ENCODE measurements around the gene ADGRG3. TPM values are rescaled to one million over a fixed set of nuclear protein-coding genes. Genes with fewer than 3 reads are reported as not detected.
"Not testable (repeated sequence)": the region's sequence is repeated elsewhere in the genome, so short reads cannot be mapped to it uniquely, and the experiment has no call there.

ADGRG3 gene
- polyA plus RNA-seq, 4 donors: 0.45 to 8.6 (median 1.1) TPM

DNA sequence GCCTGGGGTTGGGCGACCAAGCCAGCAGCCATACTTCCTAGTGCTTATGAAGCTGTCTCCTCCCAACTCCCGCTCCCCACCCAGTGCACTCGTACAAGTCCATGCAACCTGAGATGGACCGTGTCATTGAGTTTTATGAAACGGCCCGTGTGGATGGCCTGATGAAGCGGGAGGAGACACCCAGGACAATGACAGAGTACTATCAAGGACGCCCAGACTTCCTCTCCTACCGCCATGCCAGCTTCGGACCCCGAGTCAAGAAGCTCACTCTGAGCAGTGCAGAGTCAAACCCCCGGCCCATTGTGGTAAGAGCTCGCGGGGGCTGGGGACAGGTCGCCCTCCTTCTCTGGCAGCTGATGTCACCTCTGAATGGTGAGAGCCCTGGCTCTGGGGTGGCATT lies 56.4 kb downstream of the ADGRG3 start:
- 86 to 91% (median 87%) methylated on average over 15 of the region's 15 CpGs for WGBS, 3 donors

DNA sequence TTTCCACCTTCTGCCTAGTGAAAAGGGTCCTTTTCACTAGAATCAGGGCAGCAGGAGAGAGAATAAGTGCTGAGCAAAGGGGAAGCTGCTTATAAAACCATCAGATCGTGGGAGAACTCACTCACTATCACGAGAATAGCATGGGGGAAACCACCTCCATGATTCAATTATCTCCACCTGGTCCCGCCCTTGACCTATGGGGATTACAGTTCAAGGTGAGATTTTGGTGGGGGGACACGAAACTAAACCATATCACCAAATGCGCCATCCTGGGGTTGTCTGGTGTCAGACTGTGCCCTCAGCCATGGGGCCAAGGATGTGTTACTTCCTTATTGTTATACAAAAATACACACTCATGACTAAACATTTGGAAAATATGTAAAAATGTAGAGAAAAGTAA lies 57.0 kb downstream of the ADGRG3 start:
- DNase-seq: no peak
- no peaks in the 10 kb centered on the region for H3K36me3 ChIP-seq (ENCODE audit: control insufficient read depth in 3 of 3, insufficient read depth in 2 of 3, low read depth in 1 of 3, low read length in 3 of 3)
- 23 to 44% (median 32%) methylated on average over 5 of the region's 5 CpGs for WGBS, 3 donors
- no peak for FAIRE-seq
- H3K9me3 ChIP-seq (ENCODE audit: control insufficient read depth in 2 of 2, insufficient read depth in 1 of 2, low read depth in 1 of 2, low read length in 1 of 2): no peaks in the 10 kb centered on the region
- no peak overlapping the region for H3K27ac ChIP-seq (ENCODE audit: low read depth in 1 of 3, low read length in 2 of 3)
- no peak overlapping the region for H3K4me3 ChIP-seq (ENCODE audit: low read depth in 1 of 3, low read length in 3 of 3)
- no peaks in the 10 kb centered on the region for H3K4me1 ChIP-seq (ENCODE audit: control insufficient read depth in 3 of 3, insufficient read depth in 2 of 3, low read depth in 1 of 3, low read length in 2 of 3)
- H3K27me3 ChIP-seq (ENCODE audit: control insufficient read depth in 3 of 3, insufficient read depth in 3 of 3, low read length in 3 of 3): no peaks in the 10 kb centered on the region

More for the DNA sequence above, 56.4 kb downstream of the ADGRG3 start:
- no peak for FAIRE-seq
- Histone ChIP-seq H3K27me3 (ENCODE audit: control insufficient read depth in 3 of 3, insufficient read depth in 3 of 3, low read length in 3 of 3) (no peaks in the 10 kb centered on the region), H3K36me3 (ENCODE audit: control insufficient read depth in 3 of 3, insufficient read depth in 2 of 3, low read depth in 1 of 3, low read length in 3 of 3) (no peaks in the 10 kb centered on the region), H3K4me1 (ENCODE audit: control insufficient read depth in 3 of 3, insufficient read depth in 2 of 3, low read depth in 1 of 3, low read length in 2 of 3) (no peaks in the 10 kb centered on the region), H3K9me3 (ENCODE audit: control insufficient read depth in 2 of 2, insufficient read depth in 1 of 2, low read depth in 1 of 2, low read length in 1 of 2) (no peaks in the 10 kb centered on the region), H3K27ac (ENCODE audit: low read depth in 1 of 3, low read length in 2 of 3) (no peak overlapping the region), H3K4me3 (ENCODE audit: low read depth in 1 of 3, low read length in 3 of 3) (no peak overlapping the region)
- no peak for DNase-seq

DNA sequence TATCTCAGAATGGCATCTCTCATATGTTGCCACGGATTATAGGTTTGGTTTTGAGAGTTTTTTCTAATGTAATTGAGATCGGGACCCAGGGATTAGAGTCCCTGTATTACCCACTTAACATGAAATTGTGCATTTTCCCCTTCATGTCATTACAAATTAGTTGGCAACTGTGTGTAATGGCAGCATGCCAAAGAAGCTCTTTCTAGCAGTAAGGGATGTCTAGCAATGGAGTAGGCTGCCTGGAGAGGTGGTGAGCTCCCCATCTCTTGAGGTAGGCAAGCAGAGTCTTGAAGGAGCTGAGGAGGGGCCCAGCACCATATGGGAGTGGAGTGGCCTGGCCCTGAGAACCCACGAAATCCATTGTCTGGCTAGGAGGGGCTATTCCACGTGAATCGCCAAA lies 57.4 kb downstream of the ADGRG3 start:
- no peak for FAIRE-seq
- no peak overlapping the region for H3K4me3 ChIP-seq (ENCODE audit: low read depth in 1 of 3, low read length in 3 of 3)
- no peaks in the 10 kb centered on the region for H3K4me1 ChIP-seq (ENCODE audit: control insufficient read depth in 3 of 3, insufficient read depth in 2 of 3, low read depth in 1 of 3, low read length in 2 of 3)
- H3K9me3 ChIP-seq (ENCODE audit: control insufficient read depth in 2 of 2, insufficient read depth in 1 of 2, low read depth in 1 of 2, low read length in 1 of 2): no peaks in the 10 kb centered on the region
- no peaks in the 10 kb centered on the region for H3K36me3 ChIP-seq (ENCODE audit: control insufficient read depth in 3 of 3, insufficient read depth in 2 of 3, low read depth in 1 of 3, low read length in 3 of 3)
- no peak overlapping the region for H3K27ac ChIP-seq (ENCODE audit: low read depth in 1 of 3, low read length in 2 of 3)
- no peaks in the 10 kb centered on the region for H3K27me3 ChIP-seq (ENCODE audit: control insufficient read depth in 3 of 3, insufficient read depth in 3 of 3, low read length in 3 of 3)
- WGBS, 3 donors: 70 to 71% (median 71%) methylated on average over 5 of the region's 5 CpGs
- DNase-seq: no peak

DNA sequence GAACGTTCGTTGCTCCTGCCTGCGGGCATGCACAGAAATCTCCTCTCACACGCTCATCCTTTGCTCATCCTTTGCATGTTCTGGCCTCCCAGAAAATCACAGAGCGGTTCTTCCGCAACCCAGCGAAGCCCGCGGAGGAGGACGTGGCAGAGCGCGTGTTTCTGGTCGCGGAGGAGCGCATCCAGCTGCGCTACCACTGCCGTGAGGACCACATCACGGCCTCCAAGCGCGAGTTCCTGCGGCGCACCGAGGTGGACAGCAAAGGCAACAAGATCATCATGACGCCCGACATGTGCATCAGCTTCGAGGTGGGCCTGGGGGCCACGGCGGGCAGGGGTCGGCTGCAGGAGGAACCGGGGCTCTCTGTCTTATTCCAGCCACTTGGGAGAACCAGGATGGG lies 57.9 kb downstream of the ADGRG3 start:
- H3K4me1 ChIP-seq (ENCODE audit: control insufficient read depth in 3 of 3, insufficient read depth in 2 of 3, low read depth in 1 of 3, low read length in 2 of 3): no peaks in the 10 kb centered on the region
- H3K27me3 ChIP-seq (ENCODE audit: control insufficient read depth in 3 of 3, insufficient read depth in 3 of 3, low read length in 3 of 3): no peaks in the 10 kb centered on the region
- WGBS, 3 donors: 92 to 94% (median 93%) methylated on average over 28 to 30 of the region's 30 CpGs
- no peaks in the 10 kb centered on the region for H3K9me3 ChIP-seq (ENCODE audit: control insufficient read depth in 2 of 2, insufficient read depth in 1 of 2, low read depth in 1 of 2, low read length in 1 of 2)
- no peaks in the 10 kb centered on the region for H3K36me3 ChIP-seq (ENCODE audit: control insufficient read depth in 3 of 3, insufficient read depth in 2 of 3, low read depth in 1 of 3, low read length in 3 of 3)
- no peak for FAIRE-seq
- DNase-seq: no peak
- H3K27ac ChIP-seq (ENCODE audit: low read depth in 1 of 3, low read length in 2 of 3): no peak overlapping the region
- H3K4me3 ChIP-seq (ENCODE audit: low read depth in 1 of 3, low read length in 3 of 3): no peak overlapping the region

DNA sequence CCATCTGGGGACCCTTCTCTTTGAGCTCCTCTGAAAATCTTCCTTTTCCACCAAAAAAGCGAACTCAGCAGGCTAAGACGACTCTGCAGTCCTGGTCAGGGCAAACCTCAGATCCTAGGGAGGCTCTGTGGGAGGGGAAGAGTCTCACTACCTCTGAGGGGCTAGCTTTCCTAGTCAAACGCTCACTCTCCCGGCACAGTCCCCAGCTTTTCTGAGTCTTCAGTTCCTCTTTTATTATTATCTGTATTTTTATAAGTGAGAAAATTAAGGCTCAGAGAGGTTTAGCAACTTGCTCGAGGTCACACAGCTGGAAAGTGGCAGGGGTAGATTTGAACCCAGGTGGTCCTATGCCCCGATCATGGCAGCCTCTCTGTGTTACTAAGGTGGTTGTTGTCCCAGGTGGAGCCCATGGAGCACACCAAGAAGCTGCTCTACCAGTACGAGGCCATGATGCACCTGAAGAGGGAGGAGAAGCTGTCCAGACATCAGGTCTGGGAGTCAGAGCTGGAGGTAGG lies 58.4 kb downstream of the ADGRG3 start:
- no peak for FAIRE-seq
- no peak overlapping the region for H3K27ac ChIP-seq (ENCODE audit: low read depth in 1 of 3, low read length in 2 of 3)
- no peaks in the 10 kb centered on the region for H3K4me1 ChIP-seq (ENCODE audit: control insufficient read depth in 3 of 3, insufficient read depth in 2 of 3, low read depth in 1 of 3, low read length in 2 of 3)

DNA sequence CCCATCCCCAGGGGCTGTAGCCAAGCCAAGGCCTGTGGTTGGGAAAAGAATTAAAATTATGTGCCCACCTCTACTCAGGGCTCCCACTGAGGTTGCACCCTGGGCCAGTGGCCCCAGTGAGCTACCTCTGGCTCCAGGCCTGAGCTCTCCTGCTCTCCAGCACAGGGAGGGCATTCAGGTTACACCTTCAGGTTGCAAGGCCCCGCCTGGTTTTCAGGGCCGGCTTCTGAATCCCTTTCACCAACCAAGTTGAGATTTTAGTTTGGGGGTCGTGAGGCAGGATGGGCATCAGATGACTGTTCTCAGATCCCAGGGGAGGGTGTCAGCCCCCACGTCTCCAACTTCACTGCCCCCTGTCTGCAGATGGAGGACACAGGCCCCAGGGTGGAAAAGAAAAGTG lies 59.5 kb downstream of the ADGRG3 start:
- no peaks in the 10 kb centered on the region for H3K4me1 ChIP-seq (ENCODE audit: control insufficient read depth in 3 of 3, insufficient read depth in 2 of 3, low read depth in 1 of 3, low read length in 2 of 3)
- no peaks in the 10 kb centered on the region for H3K36me3 ChIP-seq (ENCODE audit: control insufficient read depth in 3 of 3, insufficient read depth in 2 of 3, low read depth in 1 of 3, low read length in 3 of 3)
- no peak for DNase-seq
- 63 to 71% (median 69%) methylated on average over 4 of the region's 4 CpGs for WGBS, 3 donors
- no peaks in the 10 kb centered on the region for H3K9me3 ChIP-seq (ENCODE audit: control insufficient read depth in 2 of 2, insufficient read depth in 1 of 2, low read depth in 1 of 2, low read length in 1 of 2)
- no peak overlapping the region for H3K27ac ChIP-seq (ENCODE audit: low read depth in 1 of 3, low read length in 2 of 3)
- no peak overlapping the region for H3K4me3 ChIP-seq (ENCODE audit: low read depth in 1 of 3, low read length in 3 of 3)
- H3K27me3 ChIP-seq (ENCODE audit: control insufficient read depth in 3 of 3, insufficient read depth in 3 of 3, low read length in 3 of 3): no peaks in the 10 kb centered on the region
- no peak for FAIRE-seq

More for the DNA sequence above, 58.4 kb downstream of the ADGRG3 start:
- 76 to 84% (median 80%) methylated on average over 7 of the region's 7 CpGs for WGBS, 3 donors
- H3K36me3 ChIP-seq (ENCODE audit: control insufficient read depth in 3 of 3, insufficient read depth in 2 of 3, low read depth in 1 of 3, low read length in 3 of 3): no peaks in the 10 kb centered on the region
- no peaks in the 10 kb centered on the region for H3K27me3 ChIP-seq (ENCODE audit: control insufficient read depth in 3 of 3, insufficient read depth in 3 of 3, low read length in 3 of 3)
- H3K9me3 ChIP-seq (ENCODE audit: control insufficient read depth in 2 of 2, insufficient read depth in 1 of 2, low read depth in 1 of 2, low read length in 1 of 2): no peaks in the 10 kb centered on the region
- DNase-seq: no peak
- H3K4me3 ChIP-seq (ENCODE audit: low read depth in 1 of 3, low read length in 3 of 3): no peak overlapping the region

DNA sequence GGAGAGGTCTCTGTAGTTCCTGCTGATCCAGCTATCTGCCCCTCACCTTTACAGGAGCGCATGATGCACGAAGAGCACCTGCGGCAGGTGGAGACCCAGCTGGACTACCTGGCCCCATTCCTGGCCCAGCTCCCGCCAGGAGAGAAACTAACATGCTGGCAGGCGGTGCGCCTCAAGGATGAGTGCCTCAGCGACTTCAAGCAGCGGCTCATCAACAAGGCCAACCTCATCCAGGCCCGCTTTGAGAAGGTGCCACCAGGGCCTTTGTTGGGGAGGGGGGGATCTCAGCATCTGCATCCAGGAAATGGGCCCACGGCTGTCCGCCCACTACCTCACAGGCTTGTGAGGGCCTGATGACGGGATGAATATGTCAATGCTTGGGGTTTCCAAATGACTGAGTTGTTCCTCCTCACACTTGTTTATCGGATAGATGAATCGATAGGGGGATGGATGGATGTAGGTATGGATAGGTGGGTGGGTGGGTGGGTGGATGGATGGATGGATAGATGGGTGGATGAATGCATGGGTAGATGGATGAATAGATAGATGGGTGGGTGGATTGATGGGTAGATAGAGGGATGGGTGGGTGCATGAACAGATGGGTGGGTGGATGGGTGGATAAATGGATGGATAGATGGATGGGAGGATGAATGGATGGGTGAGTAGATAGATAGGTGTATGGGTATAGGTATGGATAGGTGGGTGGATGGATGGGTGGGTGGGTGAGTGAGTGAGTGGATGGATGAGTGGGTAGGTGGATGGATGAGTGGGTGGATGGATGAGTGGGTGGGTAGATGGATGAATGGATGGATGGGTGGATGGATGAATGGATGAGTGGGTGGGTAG lies 60.5 kb downstream of the ADGRG3 start:
- no peaks in the 10 kb centered on the region for H3K9me3 ChIP-seq (ENCODE audit: control insufficient read depth in 2 of 2, insufficient read depth in 1 of 2, low read depth in 1 of 2, low read length in 1 of 2)

DNA sequence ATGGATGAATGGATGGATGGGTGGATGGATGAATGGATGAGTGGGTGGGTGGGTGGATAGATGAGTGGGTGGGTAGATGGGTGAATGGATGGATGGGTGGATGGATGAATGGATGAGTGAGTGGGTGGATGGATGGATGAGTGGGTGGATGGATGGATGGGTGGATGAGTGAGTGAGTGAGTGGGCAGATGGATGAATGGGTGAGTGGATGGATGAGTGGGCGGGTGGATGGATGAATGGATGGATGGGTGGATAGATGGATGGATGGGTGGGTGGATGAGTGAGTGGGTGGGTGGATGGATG lies 61.0 kb downstream of the ADGRG3 start:
- H3K27ac ChIP-seq (ENCODE audit: low read depth in 1 of 3, low read length in 2 of 3): no peak overlapping the region
- H3K9me3 ChIP-seq (ENCODE audit: control insufficient read depth in 2 of 2, insufficient read depth in 1 of 2, low read depth in 1 of 2, low read length in 1 of 2): no peaks in the 10 kb centered on the region
- H3K4me3 ChIP-seq (ENCODE audit: low read depth in 1 of 3, low read length in 3 of 3): no peak overlapping the region
- H3K27me3 ChIP-seq (ENCODE audit: control insufficient read depth in 3 of 3, insufficient read depth in 3 of 3, low read length in 3 of 3): no peaks in the 10 kb centered on the region
- no peaks in the 10 kb centered on the region for H3K36me3 ChIP-seq (ENCODE audit: control insufficient read depth in 3 of 3, insufficient read depth in 2 of 3, low read depth in 1 of 3, low read length in 3 of 3)
- DNase-seq (no peak), FAIRE-seq (no peak)
- no peaks in the 10 kb centered on the region for H3K4me1 ChIP-seq (ENCODE audit: control insufficient read depth in 3 of 3, insufficient read depth in 2 of 3, low read depth in 1 of 3, low read length in 2 of 3)
- whole genome bisulfite sequencing, 3 donors: 86 to 95% (median 92%) methylated on average over 1 of the region's 1 CpG

More for the DNA sequence above, 60.5 kb downstream of the ADGRG3 start:
- no peak overlapping the region for H3K27ac ChIP-seq (ENCODE audit: low read depth in 1 of 3, low read length in 2 of 3)
- no peaks in the 10 kb centered on the region for H3K36me3 ChIP-seq (ENCODE audit: control insufficient read depth in 3 of 3, insufficient read depth in 2 of 3, low read depth in 1 of 3, low read length in 3 of 3)
- H3K27me3 ChIP-seq (ENCODE audit: control insufficient read depth in 3 of 3, insufficient read depth in 3 of 3, low read length in 3 of 3): no peaks in the 10 kb centered on the region
- 92 to 95% (median 94%) methylated on average over 14 of the region's 14 CpGs for WGBS, 3 donors
- FAIRE-seq (no peak), DNase-seq (no peak)
- H3K4me3 ChIP-seq (ENCODE audit: low read depth in 1 of 3, low read length in 3 of 3): no peak overlapping the region
- H3K4me1 ChIP-seq (ENCODE audit: control insufficient read depth in 3 of 3, insufficient read depth in 2 of 3, low read depth in 1 of 3, low read length in 2 of 3): no peaks in the 10 kb centered on the region

DNA sequence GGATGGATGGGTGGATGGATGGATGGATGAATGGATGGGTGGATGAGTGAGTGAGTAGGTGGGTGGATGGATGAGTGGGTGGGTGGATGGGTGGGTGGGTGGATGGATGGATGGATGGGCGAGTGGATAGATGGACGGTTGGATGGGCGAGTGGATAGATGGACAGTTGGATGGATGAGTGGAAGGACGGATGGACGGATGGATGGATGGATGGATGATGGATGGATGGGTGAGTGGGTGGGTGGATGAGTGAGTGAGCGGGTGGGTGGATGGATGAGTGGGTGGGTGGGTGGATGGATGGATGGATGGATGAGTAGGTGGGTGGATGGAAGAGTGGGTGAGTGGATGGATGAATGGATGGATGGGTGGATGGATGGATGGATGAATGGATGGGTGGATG lies 61.7 kb downstream of the ADGRG3 start:
- H3K4me3 ChIP-seq (ENCODE audit: low read depth in 1 of 3, low read length in 3 of 3); H3K27me3 ChIP-seq (ENCODE audit: control insufficient read depth in 3 of 3, insufficient read depth in 3 of 3, low read length in 3 of 3); FAIRE-seq; H3K9me3 ChIP-seq (ENCODE audit: control insufficient read depth in 2 of 2, insufficient read depth in 1 of 2, low read depth in 1 of 2, low read length in 1 of 2); H3K4me1 ChIP-seq (ENCODE audit: control insufficient read depth in 3 of 3, insufficient read depth in 2 of 3, low read depth in 1 of 3, low read length in 2 of 3); H3K36me3 ChIP-seq (ENCODE audit: control insufficient read depth in 3 of 3, insufficient read depth in 2 of 3, low read depth in 1 of 3, low read length in 3 of 3); DNase-seq; H3K27ac ChIP-seq (ENCODE audit: low read depth in 1 of 3, low read length in 2 of 3): not testable (repeated sequence)
- WGBS, 3 donors: 91 to 95% (median 94%) methylated on average over 6 of the region's 6 CpGs

All from small intestine (tissue), 7 donors.